ENCODE measurements around the gene OR5C1.
"Not testable (repeated sequence)": the region's sequence is repeated elsewhere in the genome, so short reads cannot be mapped to it uniquely, and the experiment has no call there.

OR5C1 gene

GRCh38 chr9:122788831-122789230 lies at the start of gene OR5C1:
OR5C1 (plus strand) TSS chr9:122788933; CDS start chr9:122788933, 0 bp downstream.
- no peak for DNase-seq

DNA sequence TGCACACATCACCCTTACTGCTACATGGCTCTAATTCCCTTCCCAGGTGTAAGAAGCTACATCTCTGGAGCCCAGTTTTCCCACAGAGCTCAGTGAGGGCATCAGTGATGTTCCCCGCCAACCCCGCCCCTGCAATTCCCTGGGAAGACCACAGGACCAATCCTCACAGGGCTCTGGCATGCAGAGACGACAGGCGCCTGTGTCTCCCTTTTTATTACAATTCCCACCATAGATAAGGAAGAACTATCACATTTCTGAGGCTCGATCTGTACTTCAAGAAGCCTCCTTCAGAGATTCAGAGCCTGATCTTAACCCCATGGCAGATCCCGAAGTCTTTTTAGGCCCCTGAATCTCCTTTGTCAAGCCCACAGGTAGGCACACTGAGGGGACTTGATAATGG lies 46.7 kb upstream of the OR5C1 start, which contains the start of gene OR1L6:
Gene OR1L6 (plus strand): TSS at position 301 of the 400 bp plus-strand sequence. CDS start 7,545 bp downstream, outside the sequence.
- no peak for DNase-seq

- DNase-seq = no peak
These were observed 33.9 kb upstream of the OR5C1 start for GRCh38 chr9:122754825-122755224.

DNA sequence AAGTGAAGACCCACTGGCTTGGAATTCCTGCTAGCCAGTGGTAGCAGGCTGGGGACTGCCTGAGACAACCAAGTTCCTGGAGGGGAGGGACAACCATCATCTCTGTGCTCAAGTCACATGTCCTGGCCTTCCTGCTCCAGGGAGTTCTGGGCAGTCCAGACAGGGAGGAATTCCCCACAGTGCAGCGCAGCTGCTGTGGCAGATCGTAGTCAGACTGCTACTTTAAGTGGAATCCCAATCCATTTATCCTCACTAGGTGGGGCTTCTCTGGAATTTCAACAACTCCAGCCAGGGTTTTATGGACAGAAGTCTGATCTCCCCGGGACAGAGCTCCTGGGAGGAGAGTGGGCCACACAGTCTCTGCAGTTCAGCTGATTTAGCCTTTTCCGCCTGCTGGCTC lies 20.9 kb upstream of the OR5C1 start:
- no peak for DNase-seq

DNA sequence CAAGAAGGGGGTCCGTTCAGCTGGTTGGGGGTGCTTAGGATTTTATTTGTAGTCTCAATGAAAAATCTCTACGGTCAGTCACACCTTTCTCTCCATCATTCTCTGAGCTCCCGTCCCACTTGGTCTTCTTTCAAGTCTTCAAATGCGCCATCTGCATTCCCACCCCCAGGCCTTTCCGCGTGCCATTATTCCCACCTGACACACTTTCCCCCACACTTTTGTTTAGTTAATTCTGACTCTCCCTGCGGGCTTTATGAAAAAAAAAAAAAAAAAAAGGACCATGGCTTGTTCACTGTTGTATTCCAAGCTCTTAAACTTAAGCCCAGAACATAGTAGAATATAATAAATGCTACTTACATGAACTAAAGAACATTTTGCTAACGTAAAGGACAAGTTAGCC lies 11.7 kb upstream of the OR5C1 start:
- DNase-seq = no peak

DNA sequence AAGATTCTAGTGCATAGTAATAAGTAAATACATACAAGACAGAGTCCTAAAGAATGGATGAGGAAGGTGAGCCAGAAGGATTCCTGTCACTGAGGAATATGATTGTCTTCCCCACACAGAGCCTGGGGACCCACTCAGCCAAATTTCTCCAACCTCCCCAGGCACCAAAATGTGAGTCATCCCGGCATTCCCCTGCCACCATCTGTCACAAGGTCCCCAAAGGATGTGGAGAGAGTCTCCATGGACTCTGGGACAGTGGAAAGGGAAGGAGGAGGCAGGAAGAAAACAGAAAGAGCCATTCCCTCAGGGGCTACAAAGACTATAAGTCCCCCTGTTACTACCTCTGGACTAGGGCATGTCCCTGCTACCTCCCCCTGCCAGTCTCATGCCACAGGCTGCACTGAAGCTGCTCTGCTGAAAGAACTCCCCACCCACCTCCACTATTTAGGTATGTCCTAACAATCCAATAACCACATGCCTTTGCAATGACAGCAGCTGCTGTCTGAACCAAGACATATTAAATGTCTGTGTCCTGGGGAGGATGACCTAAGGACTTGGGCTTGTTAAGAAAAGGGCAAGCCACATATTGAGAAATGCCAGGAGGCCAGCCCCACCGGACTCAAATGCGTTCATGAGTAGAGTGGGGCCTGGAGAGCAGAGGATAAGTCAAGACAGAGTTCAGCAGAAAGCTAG lies 10.7 kb upstream of the OR5C1 start:
- DNase-seq = no peak

- DNase-seq = no peak
These were observed 9.6 kb upstream of the OR5C1 start for GRCh38 chr9:122779181-122779580.

GRCh38 chr9:122780026-122780425 lies 8.7 kb upstream of the OR5C1 start:
- DNase-seq = no peak

GRCh38 chr9:122781671-122782070 lies 7.1 kb upstream of the OR5C1 start:
- DNase-seq = no peak

- DNase-seq = no peak
These were observed 3.5 kb upstream of the OR5C1 start for GRCh38 chr9:122785269-122785668.

DNA sequence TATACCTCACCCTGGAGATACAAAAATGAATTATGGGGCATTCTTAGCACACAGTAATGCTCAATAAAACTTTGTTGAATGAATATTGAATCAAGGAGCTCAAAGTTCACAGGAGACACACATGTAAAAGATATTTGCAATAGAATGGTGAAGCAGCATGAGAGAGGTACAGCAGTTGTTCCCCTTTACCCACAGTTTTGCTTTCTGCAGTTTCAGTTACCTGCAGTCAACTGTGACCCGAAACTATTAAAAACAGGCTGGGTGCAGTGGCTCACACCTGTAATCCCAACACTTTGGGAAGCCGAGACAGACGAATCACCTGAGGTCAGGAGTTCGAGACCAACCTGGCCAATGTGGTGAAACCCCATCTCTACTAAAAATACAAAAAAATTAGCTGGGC lies 2.4 kb upstream of the OR5C1 start:
- no peak for DNase-seq

DNA sequence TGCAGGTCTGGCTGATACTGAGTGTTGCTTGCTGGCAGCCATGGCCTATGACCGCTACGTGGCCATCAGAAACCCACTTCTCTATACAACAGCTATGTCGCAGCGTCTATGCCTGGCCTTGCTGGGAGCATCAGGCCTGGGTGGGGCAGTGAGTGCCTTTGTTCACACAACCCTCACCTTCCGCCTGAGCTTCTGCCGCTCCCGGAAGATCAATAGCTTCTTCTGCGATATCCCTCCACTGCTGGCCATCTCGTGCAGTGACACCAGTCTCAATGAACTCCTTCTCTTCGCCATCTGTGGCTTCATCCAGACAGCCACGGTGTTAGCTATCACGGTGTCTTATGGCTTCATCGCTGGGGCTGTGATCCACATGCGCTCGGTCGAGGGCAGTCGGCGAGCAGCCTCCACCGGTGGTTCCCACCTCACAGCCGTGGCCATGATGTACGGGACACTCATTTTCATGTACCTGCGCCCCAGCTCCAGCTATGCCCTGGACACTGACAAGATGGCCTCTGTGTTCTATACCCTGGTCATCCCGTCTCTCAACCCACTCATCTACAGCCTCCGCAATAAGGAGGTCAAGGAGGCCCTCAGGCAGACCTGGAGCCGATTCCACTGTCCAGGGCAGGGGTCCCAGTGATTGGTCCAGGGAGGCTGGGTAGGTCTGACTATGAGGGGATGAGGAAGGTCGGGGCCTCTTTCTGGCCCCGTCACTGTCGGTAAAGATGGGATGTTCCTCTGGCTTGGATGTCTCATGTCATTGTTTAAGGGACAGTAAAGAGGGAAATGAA lies 718 bp downstream of the OR5C1 start:
- no peak for DNase-seq

DNA sequence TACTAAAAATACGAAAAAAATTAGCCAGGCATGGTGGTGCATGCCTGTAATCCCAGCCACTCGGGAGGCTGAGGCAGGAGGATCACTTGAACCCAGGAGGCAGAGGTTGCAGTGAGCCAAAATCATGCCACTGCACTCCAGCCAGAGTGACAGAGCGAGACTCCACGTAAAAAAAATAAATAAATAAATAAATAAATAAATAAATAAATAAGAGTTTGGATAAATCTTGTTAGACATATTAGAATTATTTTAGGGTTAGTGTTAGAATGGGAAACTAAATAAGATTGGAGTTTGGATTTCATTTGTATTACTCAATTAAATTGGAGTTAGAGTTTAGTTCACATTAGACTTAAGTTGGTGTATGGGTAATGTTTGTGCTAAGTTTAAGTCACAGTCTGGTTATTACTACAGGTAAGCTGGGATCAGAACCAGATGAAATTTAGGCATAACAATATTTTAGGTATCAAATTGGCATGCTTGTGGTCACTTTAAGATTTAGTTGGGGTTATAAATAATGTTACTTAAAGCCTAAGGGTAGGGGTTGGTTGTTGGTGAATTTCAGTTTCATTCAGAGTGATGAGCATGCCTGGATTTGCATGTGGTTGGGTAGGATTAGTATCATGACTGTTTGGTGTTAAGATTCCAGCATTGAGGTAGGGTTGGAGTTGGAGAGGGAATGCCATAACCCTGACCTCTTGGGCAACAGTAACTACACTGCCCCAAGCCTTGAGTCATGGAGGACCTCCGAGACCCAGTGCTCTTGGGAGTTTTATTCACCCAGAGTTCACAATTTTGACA lies 3.3 kb downstream of the OR5C1 start:
- no peak for DNase-seq

- DNase-seq = no peak
These were observed 8.8 kb downstream of the OR5C1 start for GRCh38 chr9:122797316-122798063.

DNA sequence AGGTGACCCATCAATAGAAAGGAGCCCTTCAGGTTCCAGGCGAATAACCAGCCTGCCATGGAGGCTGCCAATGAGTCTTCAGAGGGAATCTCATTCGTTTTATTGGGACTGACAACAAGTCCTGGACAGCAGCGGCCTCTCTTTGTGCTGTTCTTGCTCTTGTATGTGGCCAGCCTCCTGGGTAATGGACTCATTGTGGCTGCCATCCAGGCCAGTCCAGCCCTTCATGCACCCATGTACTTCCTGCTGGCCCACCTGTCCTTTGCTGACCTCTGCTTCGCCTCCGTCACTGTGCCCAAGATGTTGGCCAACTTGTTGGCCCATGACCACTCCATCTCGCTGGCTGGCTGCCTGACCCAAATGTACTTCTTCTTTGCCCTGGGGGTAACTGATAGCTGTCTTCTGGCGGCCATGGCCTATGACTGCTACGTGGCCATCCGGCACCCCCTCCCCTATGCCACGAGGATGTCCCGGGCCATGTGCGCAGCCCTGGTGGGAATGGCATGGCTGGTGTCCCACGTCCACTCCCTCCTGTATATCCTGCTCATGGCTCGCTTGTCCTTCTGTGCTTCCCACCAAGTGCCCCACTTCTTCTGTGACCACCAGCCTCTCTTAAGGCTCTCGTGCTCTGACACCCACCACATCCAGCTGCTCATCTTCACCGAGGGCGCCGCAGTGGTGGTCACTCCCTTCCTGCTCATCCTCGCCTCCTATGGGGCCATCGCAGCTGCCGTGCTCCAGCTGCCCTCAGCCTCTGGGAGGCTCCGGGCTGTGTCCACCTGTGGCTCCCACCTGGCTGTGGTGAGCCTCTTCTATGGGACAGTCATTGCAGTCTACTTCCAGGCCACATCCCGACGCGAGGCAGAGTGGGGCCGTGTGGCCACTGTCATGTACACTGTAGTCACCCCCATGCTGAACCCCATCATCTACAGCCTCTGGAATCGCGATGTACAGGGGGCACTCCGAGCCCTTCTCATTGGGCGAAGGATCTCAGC lies 11.6 kb downstream of the OR5C1 start, which contains the start of gene OR1K1:
Gene OR1K1 (plus strand): TSS at position 58 of the 995 bp plus-strand sequence. CDS start 0 bp downstream, at position 58.
- DNase-seq = no peak

- peak; percentile 2 for DNase-seq
These were observed 17.9 kb downstream of the OR5C1 start for GRCh38 chr9:122806661-122807060.

DNA sequence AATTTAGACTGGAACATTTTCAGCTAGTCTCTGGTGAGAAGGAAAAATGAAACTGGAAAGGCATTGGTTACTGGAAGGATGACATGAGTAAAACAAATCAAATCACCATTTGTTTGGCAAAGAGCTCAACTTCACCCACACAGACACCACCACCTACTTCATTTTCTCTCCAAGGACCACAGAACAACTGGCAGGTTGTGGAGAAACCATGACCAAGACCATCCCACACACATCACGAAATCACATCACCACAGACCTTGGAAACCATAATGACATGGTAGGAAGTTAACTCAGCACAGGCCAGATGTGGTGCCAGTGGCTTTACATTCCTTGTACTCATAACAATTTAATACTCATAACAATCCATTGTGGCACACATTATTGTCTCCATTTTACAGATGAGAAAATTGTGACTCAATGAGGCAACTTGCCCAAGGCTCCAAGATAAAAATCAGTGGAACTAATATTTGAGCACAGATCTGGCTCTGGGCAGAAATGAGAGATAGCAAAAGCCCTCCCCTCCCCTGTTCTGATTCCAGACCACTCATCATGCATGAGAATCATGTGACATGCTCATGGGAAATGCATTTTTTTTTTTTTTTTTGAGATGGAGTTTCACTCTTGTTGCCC lies 18.7 kb downstream of the OR5C1 start:
- DNase-seq = peak; percentile 67

DNA sequence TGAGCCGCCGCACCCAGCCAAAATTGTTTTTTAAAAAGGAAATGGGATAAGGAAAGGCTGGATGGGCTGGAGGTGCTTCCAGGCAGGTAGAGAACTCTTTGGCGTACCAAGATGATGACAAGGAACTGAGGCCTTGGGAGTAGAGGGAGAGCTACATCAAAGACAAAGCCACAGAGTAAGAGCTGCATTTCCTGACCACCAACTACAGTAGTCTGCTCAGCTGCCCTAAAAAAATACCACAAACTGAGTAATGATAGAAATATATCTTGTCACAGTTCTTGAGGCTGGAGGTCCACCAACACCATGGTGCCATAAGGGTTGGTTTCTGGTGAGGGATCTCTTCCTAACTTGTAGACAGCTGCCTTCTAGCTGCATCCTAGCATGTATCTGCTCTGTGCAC lies 19.4 kb downstream of the OR5C1 start:
- no peak for DNase-seq

DNA sequence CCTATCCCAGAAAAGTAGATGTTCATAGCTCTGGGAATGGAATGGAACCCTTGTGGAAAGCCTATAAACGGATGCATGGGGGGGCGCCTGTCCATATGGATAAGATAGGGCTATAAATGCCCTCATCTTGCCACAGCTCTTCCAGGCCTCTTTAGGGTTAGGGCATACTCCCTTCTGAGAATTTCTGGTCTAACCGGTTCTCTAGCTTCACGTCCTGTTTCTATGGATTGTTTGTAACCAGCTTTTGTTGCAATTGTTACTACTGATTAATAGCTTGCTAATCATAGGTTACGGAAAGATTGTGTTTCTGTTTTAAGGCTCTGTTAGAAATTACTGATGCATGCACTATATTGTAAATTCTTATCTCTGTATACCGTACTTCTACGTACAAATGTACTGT lies 20.5 kb downstream of the OR5C1 start:
- DNase-seq = not testable (repeated sequence)

GRCh38 chr9:122810306-122810946 lies 21.7 kb downstream of the OR5C1 start:
- DNase-seq = peak; percentile 58

All from stimulated activated naive CD4-positive, alpha-beta T cell treated with Interleukin-2 at 50 U/mL for 16 hours (primary cell).